GM12878 (cell line): ENCODE measurements around the gene FHOD3. TPM values are rescaled to one million over a fixed set of nuclear protein-coding genes. Genes with fewer than 3 reads are reported as not detected.

ENCODE experiments used
- ATAC-seq: fragments of 200-7000 bp; cut with Tn5 transposase; 3 replicates; pipeline ENCODE4 v1.9.1; 2020; ENCODE audit warnings: mild to moderate bottlenecking, moderate library complexity
- BruUV-seq: library from RNA; stranded (reverse); fragments of 400-500 nt; replicated peaks from 2 replicates; lab custom pipeline; 2021; lab: Mats Ljungman, UMichigan
- CTCF ChIA-PET: fragments of 300-600 bp; sonication (Branson Sonifier 250); formaldehyde crosslinking; extraction: SDS; loops from one replicate; lab custom pipeline; 2021; ENCODE audit warnings: inconsistent platforms; lab: Yijun Ruan, JAX
- POLR2A ChIA-PET: fragments of 350-600 bp; formaldehyde crosslinking; extraction: SDS; loops from one replicate; lab custom pipeline; 2021; ENCODE audit warnings: inconsistent platforms; lab: Charles Lee
- RAD21 ChIA-PET: fragments of 300-600 bp; sonication (Branson Sonifier 250); formaldehyde crosslinking; loops from one replicate; lab custom pipeline; 2023; ENCODE audit warnings: antibody characterized with exemption; ENCODE audit not compliant: unreplicated experiment; lab: Charles Lee
- SMC1A ChIA-PET: fragments of 300-600 bp; sonication (Branson Sonifier 250); formaldehyde crosslinking; loops from one replicate; lab custom pipeline; 2023; ENCODE audit not compliant: unreplicated experiment, uncharacterized antibody; lab: Charles Lee
- DNase-seq: peaks from one replicate; pipeline ENCODE4 v3.0.0-alpha.2; 2011; ENCODE audit warnings: low read depth, low spot score
- FAIRE-seq: peaks from 3 replicates; lab custom pipeline; 2011; peaks lifted over from hg19 to GRCh38; lab: Jason Lieb, UNC
- H2AFZ ChIP-seq: 2 replicates; pipeline ENCODE4 v1.6.0; 2011; ENCODE audit warnings: low read depth, low read length, control low read depth; ENCODE audit not compliant: control insufficient read depth
- H3K27ac ChIP-seq: 2 replicates; pipeline ENCODE4 v1.5.1; 2011; ENCODE audit warnings: control low read depth; ENCODE audit not compliant: control insufficient read depth, insufficient read depth
- H3K27me3 ChIP-seq, 2 experiments: replicated peaks in 1 of 2; 2 replicates each; pipeline versions ENCODE4 v1.6.0 to v1.6.1; 2011; ENCODE audit warnings: low read length in 1 of 2; ENCODE audit not compliant: control insufficient read depth in 2 of 2, insufficient read depth in 2 of 2
- H3K36me3 ChIP-seq, 2 experiments: 2 replicates each; pipeline ENCODE4 v1.5.1; 2011; ENCODE audit warnings: low read length in 1 of 2; ENCODE audit not compliant: control insufficient read depth in 2 of 2, insufficient read depth in 2 of 2
- H3K4me1 ChIP-seq: 2 replicates; pipeline ENCODE4 v1.6.1; 2011; ENCODE audit warnings: mild to moderate bottlenecking, low read length, moderate library complexity, mixed read lengths; ENCODE audit not compliant: control insufficient read depth, insufficient read depth
- H3K4me2 ChIP-seq: 2 replicates; pipeline ENCODE4 v1.6.0; 2011; ENCODE audit warnings: control low read depth; ENCODE audit not compliant: control insufficient read depth, insufficient read depth
- H3K4me3 ChIP-seq: fragments of 200-600 bp; sonication (generic); 2 replicates; pipeline ENCODE4 v1.5.1; 2016
- H3K79me2 ChIP-seq: 2 replicates; pipeline ENCODE4 v1.6.0; 2011; ENCODE audit warnings: low read length; ENCODE audit not compliant: control insufficient read depth, insufficient read depth
- H3K9ac ChIP-seq: 2 replicates; pipeline ENCODE4 v1.8.0; 2011; ENCODE audit warnings: low read length, control low read depth, mixed read lengths; ENCODE audit not compliant: control insufficient read depth, insufficient read depth
- H3K9me3 ChIP-seq: replicated peaks from 3 replicates; pipeline ENCODE4 v1.5.1; 2011; ENCODE audit warnings: mild to moderate bottlenecking, low read length; ENCODE audit not compliant: control insufficient read depth, insufficient read depth
- H4K20me1 ChIP-seq: 2 replicates; pipeline ENCODE4 v1.6.0; 2011; ENCODE audit not compliant: control insufficient read depth, insufficient read depth
- EGR1 ChIP-seq, 2 experiments: IDR thresholded peaks; 1 replicate in 1 of 2; 2 replicates in 1 of 2; pipeline ENCODE4 v1.6.1; 2011 to 2012; ENCODE audit warnings: low read depth in 2 of 2, low read length in 2 of 2, borderline replicate concordance in 1 of 2, mild to moderate bottlenecking in 1 of 2, moderate library complexity in 1 of 2
- JUNB ChIP-seq: IDR thresholded peaks from 2 replicates; pipeline ENCODE4 v1.6.1; 2016; ENCODE audit warnings: antibody characterized with exemption, mild to moderate bottlenecking
- MYB ChIP-seq: fragments of 150-350 bp; IDR thresholded peaks from 2 replicates; pipeline ENCODE4 v1.6.1; 2014; ENCODE audit warnings: mild to moderate bottlenecking, low read depth, low read length, borderline replicate concordance
- RUNX3 ChIP-seq: IDR thresholded peaks from 2 replicates; pipeline ENCODE4 v1.6.1; 2012; ENCODE audit warnings: low read length, inconsistent platforms
- WGBS: methylation state at CpG from one replicate; pipeline ENCODE4 v1.1.6; 2016; ENCODE audit warnings: low lambda C conversion rate; ENCODE audit not compliant: insufficient replicate concordance, insufficient coverage; ENCODE audit errors: missing lambda C conversion rate; 5-methylcytosine and 5-hydroxymethylcytosine counted together
- in situ Hi-C: fragments of 300-500 bp; cut with MboI; formaldehyde crosslinking; loops from 9 replicates; pipeline ENCODE4 v1.14.3; 2018; ENCODE audit warnings: mixed read lengths
- intact Hi-C: fragments of 100-400 bp; cut with micrococcal nuclease; formaldehyde crosslinking; loops from one replicate; pipeline ENCODE4 v1.14.2; 2022; ENCODE audit not compliant: unreplicated experiment
- polyA plus RNA-seq, 11 experiments: library from polyadenylated mRNA; depleted of rRNA in 4 of 11; unstranded in 6 of 11; stranded (reverse) in 5 of 11; fragments of >200 nt; fragmentation: Nextera tagmentation in 4 of 11; fragmentation: Illumina TruSeq in 1 of 11; extraction: Ambion mirVana in 4 of 11; extraction: Trizol in 1 of 11; gene quantifications; 1 replicate in 1 of 11; 2 replicates in 10 of 11; pipeline versions ENCODE4 v1.2.1 to v1.2.3, GENCODE V29; 2011 to 2016; ENCODE audit warnings: inconsistent platforms in 2 of 11, missing spikeins in 2 of 11, low read depth in 1 of 11
- total RNA-seq, 4 experiments: library from RNA; depleted of rRNA in 3 of 4; stranded (reverse); fragments of >200 nt in 3 of 4; fragmentation: Illumina TruSeq in 1 of 4; extraction: Trizol in 1 of 4; gene quantifications; 2 replicates each; pipeline versions ENCODE4 v1.2.1 to v1.2.3, GENCODE V29; 2013 to 2021
- TF ChIP-seq, protein P1 (sequence below): fragments of 450-650 bp; IDR thresholded peaks from 2 replicates; pipeline ENCODE4 v1.6.1; 2017; ENCODE audit warnings: low read depth, mild to moderate bottlenecking, moderate library complexity
- TF ChIP-seq, protein P2 (sequence below): IDR thresholded peaks from 2 replicates; pipeline ENCODE4 v1.6.1; 2011; ENCODE audit warnings: borderline replicate concordance, low read depth, mild to moderate bottlenecking, moderate library complexity, low read length; ENCODE audit not compliant: insufficient read depth, poor library complexity, severe bottlenecking
- TF ChIP-seq, protein P3 (sequence below): IDR thresholded peaks from 2 replicates; pipeline ENCODE4 v1.6.1; 2012; ENCODE audit warnings: low read length, inconsistent platforms

Gene FHOD3
- total and polyA plus RNA-seq, 10 of the 15 experiments (the other 5 are each of a cell fraction or from before 2014, with no cell fraction given) = 0.77 to 26.7 (median 10.4) TPM

DNA sequence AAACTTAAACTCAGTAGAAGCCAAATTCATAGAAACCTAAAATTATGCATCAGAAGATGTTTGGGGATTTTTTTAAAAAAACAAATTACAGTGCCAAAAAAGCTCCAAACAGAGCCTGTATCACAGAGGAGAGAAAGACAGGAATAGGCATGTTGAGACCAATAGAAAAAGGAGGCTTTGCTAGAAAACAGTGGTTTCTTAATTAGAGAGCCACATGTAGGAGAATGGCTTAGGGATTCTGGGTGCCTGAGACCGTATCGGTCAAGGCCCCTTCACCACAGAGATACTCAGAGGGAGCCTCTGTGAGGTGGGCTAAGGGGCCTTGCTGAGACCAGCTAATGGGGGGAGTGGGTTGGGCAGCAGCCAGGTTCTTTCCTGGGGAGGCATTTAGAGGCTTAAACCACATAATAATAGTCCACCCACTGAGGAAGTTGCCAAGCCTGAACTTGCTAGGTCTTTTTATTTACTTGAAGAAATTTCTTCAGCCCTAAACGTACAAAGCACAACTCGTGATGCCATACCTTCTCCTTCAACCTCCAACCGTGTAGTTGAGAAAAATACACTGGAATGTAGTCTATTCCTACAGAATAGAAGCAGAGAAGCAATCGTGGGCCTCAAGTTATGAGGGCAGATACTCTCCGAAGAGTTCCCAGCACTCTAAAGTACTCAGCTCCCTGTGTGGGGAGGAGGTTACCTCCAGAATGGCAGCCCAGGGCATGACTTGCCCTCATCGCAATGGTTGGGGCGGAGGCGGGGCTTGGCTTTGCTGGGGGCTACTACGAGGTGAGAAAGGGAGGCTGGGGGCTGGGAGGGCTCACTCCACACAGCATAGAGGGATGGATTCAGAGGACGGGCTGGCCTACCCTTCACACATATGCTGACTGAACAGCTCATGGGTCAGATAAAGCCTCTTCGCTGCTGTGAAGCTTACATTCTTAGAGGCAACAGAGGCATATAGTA is 293.4 kb downstream of the FHOD3 start:
- ChIA-PET SMC1A (interaction anchor here (0.7 kb wide), 1 partner anchor 30 kb away, joined by 3 read pairs; no protein-coding TSS in a partner anchor), CTCF (interaction anchor here (0.9 to 3.2 kb wide), 3 partner anchors 18 to 97 kb away, joined by 3 to 12 read pairs (median 3); no protein-coding TSS in a partner anchor), RAD21 (no interaction called here), POLR2A (no interaction called here)
- Histone ChIP-seq H3K4me1 (no peaks in the 10 kb centered on the region), H3K27ac (no peak overlapping the region), H3K4me3 (no peak overlapping the region), H3K79me2 (no peaks in the 10 kb centered on the region), H3K9ac (no peak overlapping the region), H4K20me1 (no peaks in the 10 kb centered on the region), H3K4me2 (no peak overlapping the region), H3K36me3 (no peaks in the 10 kb centered on the region), H3K9me3 (no peaks in the 10 kb centered on the region), H2AFZ (no peak overlapping the region), H3K27me3 (no peaks in the 10 kb centered on the region)
- in situ Hi-C loops = no loop called here
- DNase-seq (no peak), FAIRE-seq (no peak), ATAC-seq (no peak)
- 43% methylated on average over 13 of the region's 13 CpGs for WGBS
- no TSS peak for BruUV-seq
- no peak for TF ChIP-seq MYB
- TF ChIP-seq, protein P1, sequence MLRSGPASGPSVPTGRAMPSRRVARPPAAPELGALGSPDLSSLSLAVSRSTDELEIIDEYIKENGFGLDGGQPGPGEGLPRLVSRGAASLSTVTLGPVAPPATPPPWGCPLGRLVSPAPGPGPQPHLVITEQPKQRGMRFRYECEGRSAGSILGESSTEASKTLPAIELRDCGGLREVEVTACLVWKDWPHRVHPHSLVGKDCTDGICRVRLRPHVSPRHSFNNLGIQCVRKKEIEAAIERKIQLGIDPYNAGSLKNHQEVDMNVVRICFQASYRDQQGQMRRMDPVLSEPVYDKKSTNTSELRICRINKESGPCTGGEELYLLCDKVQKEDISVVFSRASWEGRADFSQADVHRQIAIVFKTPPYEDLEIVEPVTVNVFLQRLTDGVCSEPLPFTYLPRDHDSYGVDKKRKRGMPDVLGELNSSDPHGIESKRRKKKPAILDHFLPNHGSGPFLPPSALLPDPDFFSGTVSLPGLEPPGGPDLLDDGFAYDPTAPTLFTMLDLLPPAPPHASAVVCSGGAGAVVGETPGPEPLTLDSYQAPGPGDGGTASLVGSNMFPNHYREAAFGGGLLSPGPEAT = 0 out of 2 replicates have a peak, but pooled peaks have one; percentile 21
- intact Hi-C loops = no loop called here

DNA sequence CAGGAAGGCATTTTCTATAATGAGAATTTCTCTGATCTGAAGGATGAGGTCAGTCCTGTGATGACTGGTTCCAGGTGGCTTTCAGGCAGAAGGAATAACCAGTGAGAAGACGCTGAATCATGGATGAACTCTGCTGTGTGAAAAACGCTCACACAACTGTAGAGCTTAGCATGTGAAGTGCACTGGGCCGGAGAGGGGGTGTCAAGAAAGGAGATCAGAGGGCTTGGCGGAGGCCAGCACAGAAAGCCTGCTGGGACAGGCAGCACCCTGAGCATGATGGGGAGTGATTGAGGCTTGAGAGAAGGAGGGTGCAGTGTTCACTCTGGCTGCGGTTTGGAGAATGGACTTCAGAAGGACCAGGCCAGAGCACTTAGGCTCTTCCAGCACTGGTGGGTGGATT is 294.8 kb downstream of the FHOD3 start:
- Histone ChIP-seq H3K27me3 (no peaks in the 10 kb centered on the region), H3K4me3 (no peak overlapping the region)
- TF ChIP-seq EGR1 (IDR thresholded peaks at IDR 0.05; ENCODE audit: borderline replicate concordance in 1 of 2, low read depth in 2 of 2, low read length in 2 of 2) (no peak), RUNX3 (no peak; the same call in 1 of the 2 replicates), JUNB (peak; percentile 9; the same call in 1 of the 2 replicates)
- TF ChIP-seq, protein P2, sequence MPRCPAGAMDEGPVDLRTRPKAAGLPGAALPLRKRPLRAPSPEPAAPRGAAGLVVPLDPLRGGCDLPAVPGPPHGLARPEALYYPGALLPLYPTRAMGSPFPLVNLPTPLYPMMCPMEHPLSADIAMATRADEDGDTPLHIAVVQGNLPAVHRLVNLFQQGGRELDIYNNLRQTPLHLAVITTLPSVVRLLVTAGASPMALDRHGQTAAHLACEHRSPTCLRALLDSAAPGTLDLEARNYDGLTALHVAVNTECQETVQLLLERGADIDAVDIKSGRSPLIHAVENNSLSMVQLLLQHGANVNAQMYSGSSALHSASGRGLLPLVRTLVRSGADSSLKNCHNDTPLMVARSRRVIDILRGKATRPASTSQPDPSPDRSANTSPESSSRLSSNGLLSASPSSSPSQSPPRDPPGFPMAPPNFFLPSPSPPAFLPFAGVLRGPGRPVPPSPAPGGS = peak; percentile 13
- TF ChIP-seq, protein P3, sequence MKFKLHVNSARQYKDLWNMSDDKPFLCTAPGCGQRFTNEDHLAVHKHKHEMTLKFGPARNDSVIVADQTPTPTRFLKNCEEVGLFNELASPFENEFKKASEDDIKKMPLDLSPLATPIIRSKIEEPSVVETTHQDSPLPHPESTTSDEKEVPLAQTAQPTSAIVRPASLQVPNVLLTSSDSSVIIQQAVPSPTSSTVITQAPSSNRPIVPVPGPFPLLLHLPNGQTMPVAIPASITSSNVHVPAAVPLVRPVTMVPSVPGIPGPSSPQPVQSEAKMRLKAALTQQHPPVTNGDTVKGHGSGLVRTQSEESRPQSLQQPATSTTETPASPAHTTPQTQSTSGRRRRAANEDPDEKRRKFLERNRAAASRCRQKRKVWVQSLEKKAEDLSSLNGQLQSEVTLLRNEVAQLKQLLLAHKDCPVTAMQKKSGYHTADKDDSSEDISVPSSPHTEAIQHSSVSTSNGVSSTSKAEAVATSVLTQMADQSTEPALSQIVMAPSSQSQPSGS = peak; percentile 26; the same call in 1 of the 2 replicates
- TF ChIP-seq, all 136 proteins: peak for 3
- ChIA-PET CTCF (no interaction called here), SMC1A (interaction anchor here (1.2 kb wide), 1 partner anchor 18 kb away, joined by 3 read pairs; no protein-coding TSS in a partner anchor), POLR2A (no interaction called here), RAD21 (no interaction called here)
- in situ Hi-C loops (no loop called here), intact Hi-C loops (no loop called here)
- Histone ChIP-seq H3K9ac (no peak overlapping the region), H3K27ac (no peak overlapping the region), H3K79me2 (no peaks in the 10 kb centered on the region), H3K9me3 (no peaks in the 10 kb centered on the region), H3K4me1 (no peaks in the 10 kb centered on the region), H3K36me3 (no peaks in the 10 kb centered on the region), H2AFZ (no peak overlapping the region), H4K20me1 (no peaks in the 10 kb centered on the region), H3K4me2 (no peak overlapping the region)
- no peak for FAIRE-seq
- no TSS peak for BruUV-seq
- WGBS = 48% methylated on average over 5 of the region's 5 CpGs
- no peak for ATAC-seq
- no peak for DNase-seq
